DND-41 (cell line): ENCODE results near the gene ZFYVE28.

Source experiments
- ATAC-seq: fragments of 200-7000 bp; cut with Tn5 transposase; 3 replicates; pipeline ENCODE4 v1.9.1; 2021; ENCODE audit warnings: low read depth; ENCODE audit not compliant: insufficient read depth
- DNase-seq: peaks from one replicate; pipeline ENCODE4 v3.0.0-alpha.2; 2020
- H2AFZ ChIP-seq: 2 replicates; pipeline ENCODE4 v1.6.0; 2012; ENCODE audit warnings: low read depth, low read length
- H3K27ac ChIP-seq: 2 replicates; pipeline ENCODE4 v1.5.1; 2012; ENCODE audit warnings: low read length, inconsistent platforms
- H3K27me3 ChIP-seq: fragments of 200-600 bp; sonication (generic); 2 replicates; pipeline ENCODE4 v1.6.0; 2012; ENCODE audit warnings: low read length, mild to moderate bottlenecking, inconsistent platforms; ENCODE audit not compliant: insufficient read depth, poor library complexity
- H3K36me3 ChIP-seq: 2 replicates; pipeline ENCODE4 v1.5.1; 2012; ENCODE audit warnings: low read length, inconsistent platforms; ENCODE audit not compliant: insufficient read depth
- H3K4me1 ChIP-seq: 2 replicates; pipeline ENCODE4 v1.5.1; 2012; ENCODE audit warnings: mild to moderate bottlenecking, low read length; ENCODE audit not compliant: insufficient read depth
- H3K4me2 ChIP-seq: 2 replicates; pipeline ENCODE4 v1.6.0; 2012; ENCODE audit warnings: mild to moderate bottlenecking, moderate library complexity, low read length, inconsistent platforms; ENCODE audit not compliant: insufficient read depth
- H3K4me3 ChIP-seq, 2 experiments: fragments of 200-600 bp in 1 of 2; shearing (Covaris generic) in 1 of 2; 2 replicates each; pipeline ENCODE4 v1.5.1; 2012 to 2016; ENCODE audit warnings: inconsistent platforms in 2 of 2, low read length in 2 of 2, mild to moderate bottlenecking in 2 of 2, low read depth in 1 of 2, moderate library complexity in 1 of 2
- H3K79me2 ChIP-seq: 2 replicates; pipeline ENCODE4 v1.6.0; 2012; ENCODE audit warnings: low read length, inconsistent platforms; ENCODE audit not compliant: insufficient read depth
- H3K9ac ChIP-seq: 2 replicates; pipeline ENCODE4 v1.6.0; 2012; ENCODE audit warnings: low read depth, mild to moderate bottlenecking, inconsistent platforms, low read length, moderate library complexity
- H3K9me3 ChIP-seq: 2 replicates; pipeline ENCODE4 v1.5.1; 2012; ENCODE audit warnings: low read length, moderate library complexity, mild to moderate bottlenecking, inconsistent platforms; ENCODE audit not compliant: insufficient read depth, severe bottlenecking
- H4K20me1 ChIP-seq: 2 replicates; pipeline ENCODE4 v1.6.0; 2012; ENCODE audit warnings: low read length; ENCODE audit not compliant: insufficient read depth
- EZH2 ChIP-seq: IDR thresholded peaks from 3 replicates; pipeline ENCODE4 v1.6.1; 2012; ENCODE audit warnings: borderline replicate concordance, low read depth, mild to moderate bottlenecking, moderate library complexity, low read length, inconsistent platforms; ENCODE audit not compliant: severe bottlenecking
- TF ChIP-seq, protein P1 (sequence below): IDR thresholded peaks from 2 replicates; pipeline ENCODE4 v1.5.1; 2012; ENCODE audit warnings: borderline replicate concordance, low read length, moderate library complexity, mild to moderate bottlenecking; ENCODE audit not compliant: poor library complexity, severe bottlenecking; ENCODE audit errors: extremely low read depth

ZFYVE28 gene

DNA sequence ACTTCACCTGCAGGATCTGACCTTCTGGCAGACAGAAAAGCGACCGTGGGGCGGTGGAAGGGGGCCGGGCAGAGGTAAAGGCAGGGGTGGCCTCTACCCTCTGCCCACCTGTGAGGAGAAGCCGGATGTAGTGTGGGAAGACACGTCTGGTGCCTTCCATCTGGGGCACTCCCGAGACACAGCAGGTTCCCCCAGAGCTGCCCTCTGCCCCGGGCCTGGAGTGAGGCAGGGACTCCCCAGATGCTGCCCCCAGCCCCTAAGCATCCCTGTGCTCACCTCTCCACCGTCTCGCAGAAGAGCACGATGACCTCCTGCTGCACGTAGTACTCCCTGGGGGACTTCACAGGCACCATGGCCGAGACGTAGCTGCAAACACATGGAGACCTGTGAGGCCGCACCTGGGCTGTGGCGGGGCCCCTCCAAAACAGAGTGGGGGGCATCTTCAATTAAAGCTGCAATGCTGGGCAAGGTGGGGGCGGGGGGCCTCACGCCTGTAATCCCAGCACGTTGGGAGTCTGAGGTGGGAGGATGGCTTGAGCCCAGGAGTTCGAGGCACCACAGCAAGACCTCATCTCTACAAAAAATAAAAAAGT lies 81.2 kb downstream of the ZFYVE28 start:
- TF ChIP-seq, protein P1, sequence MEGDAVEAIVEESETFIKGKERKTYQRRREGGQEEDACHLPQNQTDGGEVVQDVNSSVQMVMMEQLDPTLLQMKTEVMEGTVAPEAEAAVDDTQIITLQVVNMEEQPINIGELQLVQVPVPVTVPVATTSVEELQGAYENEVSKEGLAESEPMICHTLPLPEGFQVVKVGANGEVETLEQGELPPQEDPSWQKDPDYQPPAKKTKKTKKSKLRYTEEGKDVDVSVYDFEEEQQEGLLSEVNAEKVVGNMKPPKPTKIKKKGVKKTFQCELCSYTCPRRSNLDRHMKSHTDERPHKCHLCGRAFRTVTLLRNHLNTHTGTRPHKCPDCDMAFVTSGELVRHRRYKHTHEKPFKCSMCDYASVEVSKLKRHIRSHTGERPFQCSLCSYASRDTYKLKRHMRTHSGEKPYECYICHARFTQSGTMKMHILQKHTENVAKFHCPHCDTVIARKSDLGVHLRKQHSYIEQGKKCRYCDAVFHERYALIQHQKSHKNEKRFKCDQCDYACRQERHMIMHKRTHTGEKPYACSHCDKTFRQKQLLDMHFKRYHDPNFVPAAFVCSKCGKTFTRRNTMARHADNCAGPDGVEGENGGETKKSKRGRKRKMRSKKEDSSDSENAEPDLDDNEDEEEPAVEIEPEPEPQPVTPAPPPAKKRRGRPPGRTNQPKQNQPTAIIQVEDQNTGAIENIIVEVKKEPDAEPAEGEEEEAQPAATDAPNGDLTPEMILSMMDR: no peak
- Histone ChIP-seq H3K79me2 (no peaks in the 10 kb centered on the region), H4K20me1 (no peaks in the 10 kb centered on the region; the same call in 1 of the 2 replicates)

DNA sequence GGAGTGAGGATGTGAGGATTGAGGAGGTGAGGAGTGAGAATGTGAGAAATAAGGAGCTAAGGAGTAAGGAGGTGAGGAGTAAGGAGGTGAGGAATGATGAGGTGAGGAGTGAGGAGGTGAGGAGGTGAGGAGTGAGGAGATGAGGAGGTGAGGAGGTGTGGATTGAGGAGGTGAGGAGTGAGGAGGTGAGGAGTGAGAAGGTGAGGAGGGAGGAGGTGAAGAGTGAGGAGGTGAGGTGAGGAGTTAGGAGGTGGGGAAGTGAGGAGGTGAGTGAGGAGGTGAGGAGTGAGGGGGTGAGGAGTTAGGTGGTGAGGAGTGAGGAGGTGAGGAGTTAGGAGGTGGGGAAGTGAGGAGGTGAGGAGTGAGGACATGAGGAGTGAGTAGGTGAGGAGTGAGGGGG lies 81.8 kb downstream of the ZFYVE28 start:
- Histone ChIP-seq H2AFZ (no peak overlapping the region), H3K4me3 (no peak overlapping the region), H3K27ac (no peak overlapping the region), H3K36me3 (no peaks in the 10 kb centered on the region), H3K4me2 (no peak overlapping the region), H3K27me3 (no peaks in the 10 kb centered on the region), H3K79me2 (no peaks in the 10 kb centered on the region), H3K4me1 (no peaks in the 10 kb centered on the region), H3K9me3 (no peaks in the 10 kb centered on the region), H3K9ac (no peak overlapping the region), H4K20me1 (no peaks in the 10 kb centered on the region; the same call in 1 of the 2 replicates)
- no peak for TF ChIP-seq EZH2
- TF ChIP-seq, protein P1: no peak
- no peak for ATAC-seq
- DNase-seq: no peak

More for the DNA sequence above, 81.2 kb downstream of the ZFYVE28 start:
- Histone ChIP-seq H3K4me2 (no peak overlapping the region), H3K4me1 (no peaks in the 10 kb centered on the region), H3K9me3 (no peaks in the 10 kb centered on the region), H2AFZ (no peak overlapping the region), H3K9ac (no peak overlapping the region), H3K27ac (no peak overlapping the region), H3K36me3 (no peaks in the 10 kb centered on the region), H3K27me3 (peaks cover 2% of the 10 kb centered on the region), H3K4me3 (no peak overlapping the region)
- DNase-seq (no peak), ATAC-seq (no peak)

DNA sequence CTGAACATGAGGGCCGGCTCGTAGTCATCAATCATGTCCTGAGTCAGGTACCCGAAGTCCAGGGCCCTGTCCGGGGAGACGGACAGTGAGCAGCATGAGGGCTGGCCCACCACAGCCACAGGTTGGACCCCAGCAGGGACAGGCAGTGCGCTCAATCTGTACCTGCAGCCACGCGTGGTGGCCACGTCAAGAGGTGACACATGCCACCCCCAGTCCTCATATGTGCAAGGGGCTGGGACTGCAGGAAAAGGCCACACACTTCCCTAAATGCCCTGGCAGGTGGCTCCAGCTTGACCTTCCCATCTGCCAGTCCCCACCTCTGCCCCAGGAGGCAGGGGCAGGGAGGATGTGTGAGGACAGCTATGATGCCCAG lies 82.7 kb downstream of the ZFYVE28 start:
- DNase-seq (no peak), ATAC-seq (no peak)
- TF ChIP-seq EZH2: no peak
- TF ChIP-seq, protein P1: no peak
- H2AFZ ChIP-seq: no peak overlapping the region
- H3K9ac ChIP-seq: no peak overlapping the region
- no peak overlapping the region for H3K27ac ChIP-seq
- no peak overlapping the region for H3K4me2 ChIP-seq
- no peaks in the 10 kb centered on the region for H3K9me3 ChIP-seq
- no peak overlapping the region for H3K4me3 ChIP-seq
- no peaks in the 10 kb centered on the region for H3K4me1 ChIP-seq
- no peaks in the 10 kb centered on the region for H3K27me3 ChIP-seq
- H3K79me2 ChIP-seq: no peaks in the 10 kb centered on the region
- H3K36me3 ChIP-seq: no peaks in the 10 kb centered on the region
- H4K20me1 ChIP-seq: no peaks in the 10 kb centered on the region; the same call in 1 of the 2 replicates
